HCT116 (cell line): ENCODE results near the gene CDKN2B-AS1.

ENCODE experiments used
- EGR1 ChIP-seq: IDR thresholded peaks from 2 replicates; pipeline ENCODE4 v1.6.1; 2012; ENCODE audit warnings: low read depth
- POLR2A ChIP-seq: IDR thresholded peaks from 2 replicates; pipeline ENCODE4 v1.7.0; 2011; ENCODE audit warnings: borderline replicate concordance; ENCODE audit not compliant: insufficient read depth, insufficient read length; ENCODE audit errors: extremely low read depth
- TF ChIP-seq, protein P1 (sequence below), 3 experiments: fragments of 200-600 bp in 1 of 3; sonication (generic) in 1 of 3; IDR thresholded peaks in 2 of 3; conservative IDR thresholded peaks in 1 of 3; 2 replicates each; pipeline ENCODE4 v1.5.1; 2012 to 2017; ENCODE audit warnings: low read depth in 2 of 3, low read length in 2 of 3, antibody characterized with exemption in 1 of 3, borderline replicate concordance in 1 of 3, control low read depth in 1 of 3, mild to moderate bottlenecking in 1 of 3, mixed read lengths in 1 of 3, mixed run types in 1 of 3, moderate library complexity in 1 of 3; ENCODE audit not compliant: insufficient read depth in 1 of 3
- TF ChIP-seq, protein P2 (sequence below): IDR thresholded peaks from 2 replicates; pipeline ENCODE4 v1.6.1; 2011; ENCODE audit warnings: mild to moderate bottlenecking, low read length, moderate library complexity; ENCODE audit not compliant: insufficient replicate concordance; ENCODE audit errors: extremely low read depth

DNA sequence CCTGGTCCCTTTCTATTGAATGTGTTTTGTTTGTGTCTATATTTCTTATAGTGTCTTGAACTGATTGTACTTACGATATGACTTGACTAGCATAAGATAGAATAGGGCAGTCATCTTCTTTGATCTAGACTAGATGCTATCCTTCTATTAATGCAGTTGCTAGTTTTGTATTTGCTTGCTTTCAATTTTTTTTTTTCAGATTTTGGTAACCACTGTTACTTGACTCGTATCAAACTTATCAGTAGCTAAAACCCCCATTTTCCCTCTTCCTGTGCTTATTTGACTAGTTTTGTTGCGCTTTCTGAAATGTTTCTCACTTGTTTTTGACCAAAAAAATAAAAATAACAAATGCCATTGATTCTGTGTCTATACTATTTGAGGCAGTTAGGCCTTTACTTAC, 83.5 kb downstream of the CDKN2B-AS1 start:
- TF ChIP-seq, protein P1, sequence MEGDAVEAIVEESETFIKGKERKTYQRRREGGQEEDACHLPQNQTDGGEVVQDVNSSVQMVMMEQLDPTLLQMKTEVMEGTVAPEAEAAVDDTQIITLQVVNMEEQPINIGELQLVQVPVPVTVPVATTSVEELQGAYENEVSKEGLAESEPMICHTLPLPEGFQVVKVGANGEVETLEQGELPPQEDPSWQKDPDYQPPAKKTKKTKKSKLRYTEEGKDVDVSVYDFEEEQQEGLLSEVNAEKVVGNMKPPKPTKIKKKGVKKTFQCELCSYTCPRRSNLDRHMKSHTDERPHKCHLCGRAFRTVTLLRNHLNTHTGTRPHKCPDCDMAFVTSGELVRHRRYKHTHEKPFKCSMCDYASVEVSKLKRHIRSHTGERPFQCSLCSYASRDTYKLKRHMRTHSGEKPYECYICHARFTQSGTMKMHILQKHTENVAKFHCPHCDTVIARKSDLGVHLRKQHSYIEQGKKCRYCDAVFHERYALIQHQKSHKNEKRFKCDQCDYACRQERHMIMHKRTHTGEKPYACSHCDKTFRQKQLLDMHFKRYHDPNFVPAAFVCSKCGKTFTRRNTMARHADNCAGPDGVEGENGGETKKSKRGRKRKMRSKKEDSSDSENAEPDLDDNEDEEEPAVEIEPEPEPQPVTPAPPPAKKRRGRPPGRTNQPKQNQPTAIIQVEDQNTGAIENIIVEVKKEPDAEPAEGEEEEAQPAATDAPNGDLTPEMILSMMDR (IDR thresholded peaks at IDR 0.05 in 2 of 3, conservative IDR thresholded peaks at IDR 0.05 in 1 of 3; ENCODE audit: borderline replicate concordance in 1 of 3, insufficient read depth in 1 of 3, low read depth in 2 of 3, low read length in 2 of 3), result no peak
- TF ChIP-seq POLR2A (no peak), EGR1 (no peak)
- TF ChIP-seq, protein P2, sequence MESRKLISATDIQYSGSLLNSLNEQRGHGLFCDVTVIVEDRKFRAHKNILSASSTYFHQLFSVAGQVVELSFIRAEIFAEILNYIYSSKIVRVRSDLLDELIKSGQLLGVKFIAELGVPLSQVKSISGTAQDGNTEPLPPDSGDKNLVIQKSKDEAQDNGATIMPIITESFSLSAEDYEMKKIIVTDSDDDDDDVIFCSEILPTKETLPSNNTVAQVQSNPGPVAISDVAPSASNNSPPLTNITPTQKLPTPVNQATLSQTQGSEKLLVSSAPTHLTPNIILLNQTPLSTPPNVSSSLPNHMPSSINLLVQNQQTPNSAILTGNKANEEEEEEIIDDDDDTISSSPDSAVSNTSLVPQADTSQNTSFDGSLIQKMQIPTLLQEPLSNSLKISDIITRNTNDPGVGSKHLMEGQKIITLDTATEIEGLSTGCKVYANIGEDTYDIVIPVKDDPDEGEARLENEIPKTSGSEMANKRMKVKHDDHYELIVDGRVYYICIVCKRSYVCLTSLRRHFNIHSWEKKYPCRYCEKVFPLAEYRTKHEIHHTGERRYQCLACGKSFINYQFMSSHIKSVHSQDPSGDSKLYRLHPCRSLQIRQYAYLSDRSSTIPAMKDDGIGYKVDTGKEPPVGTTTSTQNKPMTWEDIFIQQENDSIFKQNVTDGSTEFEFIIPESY, result no peak
